Thyroid gland (tissue), 4 donors: Measurements from ENCODE around the gene STARD3NL.

Experiments used
- POLR2A ChIP-seq, 2 donors: fragments of 450-650 bp; IDR thresholded peaks; one replicate each; pipeline ENCODE4 v1.6.1; 2017; ENCODE audit warnings: antibody characterized with exemption in 2 of 2, mild to moderate bottlenecking in 2 of 2, moderate library complexity in 1 of 2
- TF ChIP-seq, protein P1 (sequence below), 6 experiments: fragments of 200-600 bp in 3 of 6; fragments of 450-650 bp in 3 of 6; sonication (generic) in 3 of 6; IDR thresholded peaks; one replicate each; pipeline ENCODE4 v1.5.1; 2016 to 2019; ENCODE audit warnings: antibody characterized with exemption in 6 of 6, mild to moderate bottlenecking in 2 of 6, inconsistent platforms in 1 of 6, moderate library complexity in 1 of 6

DNA sequence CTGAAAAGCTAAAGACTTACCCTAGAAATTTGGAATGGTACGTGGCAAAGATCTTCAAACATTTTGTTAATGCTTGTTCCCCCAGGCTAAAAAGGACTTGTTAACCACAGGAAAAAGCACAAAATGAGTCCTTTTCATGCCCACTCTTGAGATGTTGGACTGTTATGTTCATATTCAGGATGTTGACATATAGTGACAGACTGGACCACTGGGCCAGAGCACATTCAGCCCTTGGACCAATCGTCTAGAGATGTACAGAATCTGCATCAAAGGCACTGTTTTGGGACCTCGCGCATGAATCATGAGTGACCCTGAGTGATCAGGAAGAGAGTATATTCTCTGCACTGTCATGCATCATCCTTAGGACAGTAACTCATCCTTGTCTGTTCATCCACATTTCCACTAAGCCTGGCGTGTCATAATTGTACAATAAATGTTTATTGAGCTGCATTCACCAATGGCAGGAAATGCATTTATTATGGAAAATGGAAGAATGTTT is 70.1 kb downstream of the STARD3NL start:
- TF ChIP-seq, protein P1, sequence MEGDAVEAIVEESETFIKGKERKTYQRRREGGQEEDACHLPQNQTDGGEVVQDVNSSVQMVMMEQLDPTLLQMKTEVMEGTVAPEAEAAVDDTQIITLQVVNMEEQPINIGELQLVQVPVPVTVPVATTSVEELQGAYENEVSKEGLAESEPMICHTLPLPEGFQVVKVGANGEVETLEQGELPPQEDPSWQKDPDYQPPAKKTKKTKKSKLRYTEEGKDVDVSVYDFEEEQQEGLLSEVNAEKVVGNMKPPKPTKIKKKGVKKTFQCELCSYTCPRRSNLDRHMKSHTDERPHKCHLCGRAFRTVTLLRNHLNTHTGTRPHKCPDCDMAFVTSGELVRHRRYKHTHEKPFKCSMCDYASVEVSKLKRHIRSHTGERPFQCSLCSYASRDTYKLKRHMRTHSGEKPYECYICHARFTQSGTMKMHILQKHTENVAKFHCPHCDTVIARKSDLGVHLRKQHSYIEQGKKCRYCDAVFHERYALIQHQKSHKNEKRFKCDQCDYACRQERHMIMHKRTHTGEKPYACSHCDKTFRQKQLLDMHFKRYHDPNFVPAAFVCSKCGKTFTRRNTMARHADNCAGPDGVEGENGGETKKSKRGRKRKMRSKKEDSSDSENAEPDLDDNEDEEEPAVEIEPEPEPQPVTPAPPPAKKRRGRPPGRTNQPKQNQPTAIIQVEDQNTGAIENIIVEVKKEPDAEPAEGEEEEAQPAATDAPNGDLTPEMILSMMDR (IDR thresholded peaks at IDR 0.05): no peak
- no peak for TF ChIP-seq POLR2A (IDR thresholded peaks at IDR 0.05)
